ENCODE data around the gene RUNX3.

RUNX3 gene

GRCh38 chr1:24946861-24947658, 17.0 kb upstream of the RUNX3 start:
- DNase-seq (ENCODE audit: insufficient read length, low spot score) = no peak
- no peak for FAIRE-seq
- TF ChIP-seq POLR2A (IDR thresholded peaks at IDR 0.05; ENCODE audit: low read depth, low read length) = no peak

- TF ChIP-seq POLR2A (IDR thresholded peaks at IDR 0.05; ENCODE audit: low read depth, low read length) = no peak
- FAIRE-seq = no peak
- DNase-seq (ENCODE audit: insufficient read length, low spot score) = no peak
These were observed 15.6 kb upstream of the RUNX3 start for GRCh38 chr1:24945354-24946326.

- DNase-seq (ENCODE audit: insufficient read length, low spot score) = no peak
- FAIRE-seq = no peak
- no peak for TF ChIP-seq POLR2A (IDR thresholded peaks at IDR 0.05; ENCODE audit: low read depth, low read length)
These were observed 14.2 kb upstream of the RUNX3 start for GRCh38 chr1:24944318-24944717.

- TF ChIP-seq POLR2A (IDR thresholded peaks at IDR 0.05; ENCODE audit: low read depth, low read length) = no peak
- FAIRE-seq = no peak
These were observed 12.7 kb upstream of the RUNX3 start for GRCh38 chr1:24942789-24943188.

GRCh38 chr1:24941564-24941963, 11.5 kb upstream of the RUNX3 start:
- FAIRE-seq = no peak
- no peak for DNase-seq (ENCODE audit: insufficient read length, low spot score)
- TF ChIP-seq POLR2A (IDR thresholded peaks at IDR 0.05; ENCODE audit: low read depth, low read length) = no peak

More at GRCh38 chr1:24942789-24943188, 12.7 kb upstream of the RUNX3 start:
- no peak for DNase-seq (ENCODE audit: insufficient read length, low spot score)

GRCh38 chr1:24940231-24940630, 10.2 kb upstream of the RUNX3 start:
- FAIRE-seq (no peak), DNase-seq (ENCODE audit: insufficient read length, low spot score) (no peak)
- TF ChIP-seq POLR2A (IDR thresholded peaks at IDR 0.05; ENCODE audit: low read depth, low read length) = no peak

- FAIRE-seq = no peak
- TF ChIP-seq POLR2A (IDR thresholded peaks at IDR 0.05; ENCODE audit: low read depth, low read length) = no peak
These were observed 9.7 kb upstream of the RUNX3 start for GRCh38 chr1:24939675-24940193.

GRCh38 chr1:24939040-24939674, 9.1 kb upstream of the RUNX3 start:
- TF ChIP-seq POLR2A (IDR thresholded peaks at IDR 0.05; ENCODE audit: low read depth, low read length) = no peak
- FAIRE-seq = no peak
- DNase-seq (ENCODE audit: insufficient read length, low spot score) = no peak

More at GRCh38 chr1:24939675-24940193, 9.7 kb upstream of the RUNX3 start:
- no peak for DNase-seq (ENCODE audit: insufficient read length, low spot score)

- DNase-seq (ENCODE audit: insufficient read length, low spot score) (no peak), FAIRE-seq (no peak)
- no peak for TF ChIP-seq POLR2A (IDR thresholded peaks at IDR 0.05; ENCODE audit: low read depth, low read length)
These were observed 8.2 kb upstream of the RUNX3 start for GRCh38 chr1:24938276-24938675.

- FAIRE-seq = no peak
- DNase-seq (ENCODE audit: insufficient read length, low spot score) = no peak
- TF ChIP-seq POLR2A (IDR thresholded peaks at IDR 0.05; ENCODE audit: low read depth, low read length) = no peak
These were observed 6.6 kb upstream of the RUNX3 start for GRCh38 chr1:24936684-24937083.

- DNase-seq (ENCODE audit: insufficient read length, low spot score) (no peak), FAIRE-seq (no peak)
These were observed 5.8 kb upstream of the RUNX3 start for GRCh38 chr1:24935615-24936484.

GRCh38 chr1:24935196-24935526, 5.1 kb upstream of the RUNX3 start:
- FAIRE-seq (no peak), DNase-seq (ENCODE audit: insufficient read length, low spot score) (no peak)
- no peak for TF ChIP-seq POLR2A (IDR thresholded peaks at IDR 0.05; ENCODE audit: low read depth, low read length)

More at GRCh38 chr1:24935615-24936484, 5.8 kb upstream of the RUNX3 start:
- no peak for TF ChIP-seq POLR2A (IDR thresholded peaks at IDR 0.05; ENCODE audit: low read depth, low read length)
